ENCODE results near the gene DNAH11. TPM values are rescaled to one million over a fixed set of nuclear protein-coding genes. Genes with fewer than 3 reads are reported as not detected.

DNAH11 gene
- total RNA-seq, 2 donors from 2014 or later = 1.6 to 13.3 TPM

- DNase-seq (ENCODE audit: low spot score) = peak; percentile 28
- no peak overlapping the region for H3K4me3 ChIP-seq
- no peaks in the 10 kb centered on the region for H3K4me1 ChIP-seq (replicated peaks)
- WGBS = 16% methylated on average over 4 of the region's 4 CpGs
- no peaks in the 10 kb centered on the region for H3K36me3 ChIP-seq
- no peaks in the 10 kb centered on the region for H3K27me3 ChIP-seq (replicated peaks; ENCODE audit: insufficient read depth)
- H3K27ac ChIP-seq = no peak overlapping the region
- TF ChIP-seq CTCF (IDR thresholded peaks at IDR 0.05) (no peak), POLR2AphosphoS5 (IDR thresholded peaks at IDR 0.05) (no peak), POLR2A (IDR thresholded peaks at IDR 0.05) (no peak)
- H3K9me3 ChIP-seq = no peaks in the 10 kb centered on the region
- intact Hi-C loops (cut with DNase I) = no loop called here
Observed at GRCh38 chr7:21566094-21566493, 23.3 kb downstream of the DNAH11 start.

- Histone ChIP-seq H3K4me1 (replicated peaks) (no peaks in the 10 kb centered on the region), H3K27me3 (replicated peaks; ENCODE audit: insufficient read depth) (no peaks in the 10 kb centered on the region), H3K27ac (no peak overlapping the region), H3K9me3 (no peaks in the 10 kb centered on the region), H3K36me3 (no peaks in the 10 kb centered on the region), H3K4me3 (no peak overlapping the region)
- TF ChIP-seq CTCF (IDR thresholded peaks at IDR 0.05) (peak in 2 of 4 experiments; percentile 30 to 42), POLR2AphosphoS5 (IDR thresholded peaks at IDR 0.05) (no peak), POLR2A (IDR thresholded peaks at IDR 0.05) (no peak)
- intact Hi-C loops (cut with DNase I) = no loop called here
- DNase-seq (ENCODE audit: low spot score) = no peak
- 65% methylated on average over 2 of the region's 2 CpGs for WGBS
Observed at GRCh38 chr7:21568762-21569161, 25.9 kb downstream of the DNAH11 start.

GRCh38 chr7:21572331-21573313 lies 29.8 kb downstream of the DNAH11 start:
- intact Hi-C loops (cut with DNase I) = no loop called here
- H3K4me1 ChIP-seq (replicated peaks) = no peaks in the 10 kb centered on the region
- WGBS = 77% methylated on average over 7 of the region's 7 CpGs
- TF ChIP-seq POLR2A (IDR thresholded peaks at IDR 0.05) (no peak), CTCF (IDR thresholded peaks at IDR 0.05) (no peak), POLR2AphosphoS5 (IDR thresholded peaks at IDR 0.05) (no peak)
- H3K27me3 ChIP-seq (replicated peaks; ENCODE audit: insufficient read depth) = no peaks in the 10 kb centered on the region
- DNase-seq (ENCODE audit: low spot score) = no peak
- H3K9me3 ChIP-seq = no peaks in the 10 kb centered on the region
- no peak overlapping the region for H3K4me3 ChIP-seq
- no peaks in the 10 kb centered on the region for H3K36me3 ChIP-seq
- no peak overlapping the region for H3K27ac ChIP-seq

GRCh38 chr7:21579341-21580072 lies 36.7 kb downstream of the DNAH11 start:
- TF ChIP-seq POLR2A (IDR thresholded peaks at IDR 0.05) (no peak), CTCF (IDR thresholded peaks at IDR 0.05) (no peak), POLR2AphosphoS5 (IDR thresholded peaks at IDR 0.05) (no peak)
- H3K9me3 ChIP-seq = no peaks in the 10 kb centered on the region
- no peak overlapping the region for H3K4me3 ChIP-seq
- no peaks in the 10 kb centered on the region for H3K4me1 ChIP-seq (replicated peaks)
- 85% methylated on average over 4 of the region's 4 CpGs for WGBS
- no peaks in the 10 kb centered on the region for H3K36me3 ChIP-seq
- DNase-seq (ENCODE audit: low spot score) = no peak
- H3K27ac ChIP-seq = no peak overlapping the region
- intact Hi-C loops (cut with DNase I) = no loop called here
- H3K27me3 ChIP-seq (replicated peaks; ENCODE audit: insufficient read depth) = no peaks in the 10 kb centered on the region

Data from prostate gland (tissue), 2 donors.